K562 (cell line): ENCODE data around the gene INO80C. TPM values are rescaled to one million over a fixed set of nuclear protein-coding genes. Genes with fewer than 3 reads are reported as not detected.

Experiments used
- ATAC-seq: fragments of 200-7000 bp; cut with Tn5 transposase; 3 replicates; pipeline ENCODE4 v1.9.1; 2020; ENCODE audit warnings: moderate library complexity
- BruUV-seq: library from RNA; stranded (reverse); fragments of 400-500 nt; replicated peaks from 2 replicates; lab custom pipeline; 2021; lab: Mats Ljungman, UMichigan
- CTCF ChIA-PET: fragments of 300-600 bp; formaldehyde crosslinking; extraction: SDS; loops from one replicate; lab custom pipeline; 2021; ENCODE audit warnings: low intra/inter-chr PET ratio; lab: Yijun Ruan, JAX
- POLR2A ChIA-PET: fragments of 300-600, 350-650 bp; sonication (Branson Sonifier 250); formaldehyde crosslinking; extraction: SDS; loops from one replicate; lab custom pipeline; 2021; ENCODE audit warnings: antibody characterized with exemption, inconsistent platforms; lab: Yijun Ruan, JAX
- DNase-seq, 4 experiments: peaks; one replicate each; pipeline versions ENCODE4 v3.0.0 to v3.0.0-alpha.2; 2011 to 2018; ENCODE audit warnings: low spot score in 3 of 4, mixed read lengths in 3 of 4; ENCODE audit errors: extremely low read depth in 1 of 4
- FAIRE-seq: peaks from 2 replicates; lab custom pipeline; 2011; peaks lifted over from hg19 to GRCh38; lab: Jason Lieb, UNC
- H2AFZ ChIP-seq: 2 replicates; pipeline ENCODE4 v1.6.0; 2011; ENCODE audit warnings: low read depth, low read length, control low read depth, inconsistent platforms
- H3K27ac ChIP-seq: fragments of 200-600 bp; 3 replicates; pipeline ENCODE4 v1.8.0; 2011; ENCODE audit warnings: low read depth, mild to moderate bottlenecking, control low read depth, inconsistent platforms, low read length, moderate library complexity, mixed read lengths; ENCODE audit errors: extremely low read depth
- H3K27me3 ChIP-seq, 2 experiments: fragments of 300-600 bp in 1 of 2; 2 replicates in 1 of 2; 3 replicates in 1 of 2; pipeline versions ENCODE4 v1.6.0 to v1.8.0; 2011; ENCODE audit warnings: inconsistent platforms in 2 of 2, low read length in 2 of 2, mild to moderate bottlenecking in 1 of 2, mixed read lengths in 1 of 2, moderate library complexity in 1 of 2; ENCODE audit not compliant: control insufficient read depth in 2 of 2, insufficient read depth in 2 of 2
- H3K36me3 ChIP-seq: fragments of 300-600 bp; 3 replicates; pipeline ENCODE4 v1.8.0; 2011; ENCODE audit warnings: mild to moderate bottlenecking, low read length, inconsistent platforms; ENCODE audit not compliant: control insufficient read depth, insufficient read depth
- H3K4me1 ChIP-seq, 2 experiments: fragments of 200-600 bp in 1 of 2; replicated peaks in 1 of 2; 2 replicates in 1 of 2; 3 replicates in 1 of 2; pipeline versions ENCODE4 v1.5.1 to v1.8.0; 2011; ENCODE audit warnings: inconsistent platforms in 2 of 2, low read length in 2 of 2, mild to moderate bottlenecking in 1 of 2, mixed read lengths in 1 of 2, moderate library complexity in 1 of 2; ENCODE audit not compliant: control insufficient read depth in 2 of 2, insufficient read depth in 2 of 2
- H3K4me2 ChIP-seq: 2 replicates; pipeline ENCODE4 v1.6.1; 2011; ENCODE audit warnings: low read length, control low read depth, inconsistent platforms, mixed read lengths; ENCODE audit not compliant: insufficient read depth
- H3K4me3 ChIP-seq: fragments of 200-600 bp; sonication (generic), shearing (Covaris generic); 2 replicates; pipeline ENCODE4 v1.5.1; 2016; ENCODE audit warnings: control low read depth, inconsistent platforms
- H3K79me2 ChIP-seq: fragments of 200-600 bp; 3 replicates; pipeline ENCODE4 v1.8.0; 2011; ENCODE audit warnings: low read length, inconsistent platforms; ENCODE audit not compliant: control insufficient read depth, insufficient read depth
- H3K9ac ChIP-seq, 2 experiments: 2 replicates each; pipeline versions ENCODE4 v1.6.0 to v1.6.1; 2011; ENCODE audit warnings: low read depth in 2 of 2, low read length in 2 of 2, control low read depth in 1 of 2, inconsistent platforms in 1 of 2, mild to moderate bottlenecking in 1 of 2, mixed read lengths in 1 of 2; ENCODE audit not compliant: insufficient read depth in 1 of 2
- H3K9me1 ChIP-seq: one replicate; pipeline ENCODE4 v1.6.0; 2011; ENCODE audit warnings: inconsistent platforms, mild to moderate bottlenecking, low read length, moderate library complexity; ENCODE audit not compliant: control insufficient read depth, insufficient read depth
- H3K9me3 ChIP-seq: replicated peaks from 2 replicates; pipeline ENCODE4 v1.5.1; 2011; ENCODE audit warnings: low read depth, low read length, inconsistent platforms; ENCODE audit not compliant: control insufficient read depth, insufficient read depth
- H4K20me1 ChIP-seq: replicated peaks from 2 replicates; pipeline ENCODE4 v1.6.1; 2011; ENCODE audit warnings: low read length, inconsistent platforms, mixed read lengths; ENCODE audit not compliant: control insufficient read depth, insufficient read depth
- ATF7 ChIP-seq: fragments of 450-650 bp; IDR thresholded peaks from 2 replicates; pipeline ENCODE4 v1.7.1; 2014; ENCODE audit warnings: mild to moderate bottlenecking, moderate library complexity
- CEBPG ChIP-seq, 3 experiments: fragments of 200-800 bp in 1 of 3; sonication (Bioruptor generic) in 1 of 3; sonication (generic) in 1 of 3; formaldehyde crosslinking in 1 of 3; IDR thresholded peaks in 2 of 3; conservative IDR thresholded peaks in 1 of 3; 2 replicates each; pipeline versions ENCODE4 v1.6.1 to v1.8.0; 2016 to 2022; ENCODE audit warnings: missing compliant biosample characterization in 2 of 3, missing genetic modification characterization in 2 of 3, mild to moderate bottlenecking in 1 of 3, missing genetic modification reagents in 1 of 3
- MCM5 ChIP-seq: fragments of 450-650 bp; IDR thresholded peaks from 2 replicates; pipeline ENCODE4 v1.6.1; 2016; ENCODE audit warnings: low read depth
- NRF1 ChIP-seq, 2 experiments: fragments of 450-650 bp; IDR thresholded peaks in 1 of 2; conservative IDR thresholded peaks in 1 of 2; 2 replicates each; pipeline ENCODE4 v1.6.1; 2014; ENCODE audit warnings: mild to moderate bottlenecking in 2 of 2
- WGBS: fragments of 100-300 bp; shearing (Covaris generic); methylation state at CpG from one replicate; pipeline ENCODE4 v1.1.6; 2016; ENCODE audit warnings: low coverage, mixed read lengths; ENCODE audit not compliant: insufficient coverage; ENCODE audit errors: missing lambda C conversion rate; 5-methylcytosine and 5-hydroxymethylcytosine counted together
- in situ Hi-C: fragments of 300-500 bp; cut with MboI; formaldehyde crosslinking; loops from 4 replicates; pipeline ENCODE4 v1.15.0; 2018; ENCODE audit warnings: inconsistent platforms, mixed read lengths
- intact Hi-C: fragments of 100-400 bp; cut with micrococcal nuclease; formaldehyde crosslinking; loops from 2 replicates; pipeline ENCODE4 v1.14.2; 2022
- polyA plus RNA-seq, 8 experiments: library from polyadenylated mRNA; depleted of rRNA in 4 of 8; stranded (reverse) in 5 of 8; unstranded in 3 of 8; fragments of >200 nt; fragmentation: Nextera tagmentation in 2 of 8; fragmentation: Illumina TruSeq in 1 of 8; extraction: Ambion mirVana in 2 of 8; extraction: Trizol in 1 of 8; gene quantifications; 2 replicates each; pipeline versions ENCODE4 v1.2.1 to v1.2.3, GENCODE V29; 2011 to 2014; ENCODE audit warnings: inconsistent platforms in 1 of 8, missing spikeins in 1 of 8
- total RNA-seq, 7 experiments: library from RNA; depleted of rRNA in 6 of 7; stranded (reverse); fragments of >200 nt in 6 of 7; fragmentation: Illumina TruSeq in 2 of 7; extraction: Trizol in 2 of 7; gene quantifications; 2 replicates each; pipeline versions ENCODE4 v1.2.1 to v1.2.3, GENCODE V29; 2011 to 2021; ENCODE audit warnings: low replicate concordance in 1 of 7
- TF ChIP-seq, protein P1 (sequence below): fragments of 450-650 bp; IDR thresholded peaks from 2 replicates; pipeline ENCODE4 v1.6.1; 2018; ENCODE audit warnings: mild to moderate bottlenecking, low read depth; ENCODE audit not compliant: partially characterized antibody
- TF ChIP-seq, protein P2 (sequence below), 2 experiments: fragments of 450-650 bp in 1 of 2; IDR thresholded peaks; 2 replicates each; pipeline ENCODE4 v1.6.1; 2011 to 2017; ENCODE audit warnings: low read depth in 2 of 2, antibody characterized with exemption in 1 of 2, borderline replicate concordance in 1 of 2, low read length in 1 of 2, mild to moderate bottlenecking in 1 of 2, mixed read lengths in 1 of 2; ENCODE audit not compliant: control insufficient read depth in 1 of 2

The INO80C gene
- total and polyA plus RNA-seq, 9 of the 15 experiments (the other 6 are each of a cell fraction or from before 2014, with no cell fraction given), result 14.3 to 53.3 (median 46.6) TPM

DNA sequence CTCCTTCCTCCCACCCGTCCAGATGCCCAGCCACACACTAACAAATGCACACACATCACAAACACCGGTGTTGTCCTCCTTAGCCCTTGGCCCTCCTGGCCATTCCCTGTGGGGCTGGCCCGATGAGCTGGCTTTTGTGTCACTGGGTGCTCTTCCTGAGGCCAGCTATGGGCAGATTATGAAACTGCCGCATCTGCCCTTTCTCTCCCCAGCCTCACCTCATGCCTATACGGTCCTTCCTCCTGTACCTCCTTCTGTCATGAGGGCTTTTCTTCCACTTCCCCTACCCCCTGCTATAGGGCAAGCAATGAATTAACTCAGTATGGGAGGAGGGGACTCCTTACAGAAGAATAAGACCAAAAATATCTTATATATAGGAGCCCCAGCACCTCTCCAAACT lies 10.3 kb upstream of the INO80C start:
- no peak for DNase-seq
- BruUV-seq, result no TSS peak
- Histone ChIP-seq H3K4me1 (peaks cover 3 to 30% of the 10 kb centered on the region in 2 experiments), H3K9ac (0 out of 4 replicates have a peak overlapping the region, but pooled peaks of 1 of the 2 experiments have one; percentile 31), H3K9me3 (no peaks in the 10 kb centered on the region), H3K36me3 (no peaks in the 10 kb centered on the region), H3K9me1 (no peaks in the 10 kb centered on the region), H3K4me3 (no peak overlapping the region), H3K4me2 (no peak overlapping the region), H2AFZ (peak overlapping the region; percentile 57), H3K27me3 (no peaks in the 10 kb centered on the region; a peak in 1 of 5 replicates), H4K20me1 (no peaks in the 10 kb centered on the region), H3K27ac (no peak overlapping the region), H3K79me2 (no peaks in the 10 kb centered on the region)
- intact Hi-C loops (no loop called here), in situ Hi-C loops (no loop called here)
- no peak for FAIRE-seq
- ATAC-seq, result peak; percentile 37
- peak; percentile 31; the same call in 1 of the 2 replicates for TF ChIP-seq CEBPG (CRISPR knock-in tag; IDR thresholded peaks at IDR 0.05)
- no peak for TF ChIP-seq CEBPG (tag; conservative IDR thresholded peaks at IDR 0.05 in 1 of 2, IDR thresholded peaks at IDR 0.05 in 1 of 2)
- 0 out of 4 replicates have a peak, but pooled peaks of 1 of the 2 experiments have one; percentile 12 for TF ChIP-seq NRF1 (conservative IDR thresholded peaks at IDR 0.05 in 1 of 2, IDR thresholded peaks at IDR 0.05 in 1 of 2)
- no peak for TF ChIP-seq ATF7
- no peak for TF ChIP-seq MCM5
- TF ChIP-seq, protein P1, sequence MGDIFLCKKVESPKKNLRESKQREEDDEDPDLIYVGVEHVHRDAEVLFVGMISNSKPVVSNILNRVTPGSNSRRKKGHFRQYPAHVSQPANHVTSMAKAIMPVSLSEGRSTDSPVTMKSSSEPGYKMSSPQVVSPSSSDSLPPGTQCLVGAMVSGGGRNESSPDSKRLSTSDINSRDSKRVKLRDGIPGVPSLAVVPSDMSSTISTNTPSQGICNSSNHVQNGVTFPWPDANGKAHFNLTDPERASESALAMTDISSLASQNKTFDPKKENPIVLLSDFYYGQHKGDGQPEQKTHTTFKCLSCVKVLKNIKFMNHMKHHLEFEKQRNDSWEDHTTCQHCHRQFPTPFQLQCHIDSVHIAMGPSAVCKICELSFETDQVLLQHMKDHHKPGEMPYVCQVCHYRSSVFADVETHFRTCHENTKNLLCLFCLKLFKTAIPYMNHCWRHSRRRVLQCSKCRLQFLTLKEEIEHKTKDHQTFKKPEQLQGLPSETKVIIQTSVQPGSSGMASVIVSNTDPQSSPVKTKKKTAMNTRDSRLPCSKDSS, result no peak
- TF ChIP-seq, protein P2, sequence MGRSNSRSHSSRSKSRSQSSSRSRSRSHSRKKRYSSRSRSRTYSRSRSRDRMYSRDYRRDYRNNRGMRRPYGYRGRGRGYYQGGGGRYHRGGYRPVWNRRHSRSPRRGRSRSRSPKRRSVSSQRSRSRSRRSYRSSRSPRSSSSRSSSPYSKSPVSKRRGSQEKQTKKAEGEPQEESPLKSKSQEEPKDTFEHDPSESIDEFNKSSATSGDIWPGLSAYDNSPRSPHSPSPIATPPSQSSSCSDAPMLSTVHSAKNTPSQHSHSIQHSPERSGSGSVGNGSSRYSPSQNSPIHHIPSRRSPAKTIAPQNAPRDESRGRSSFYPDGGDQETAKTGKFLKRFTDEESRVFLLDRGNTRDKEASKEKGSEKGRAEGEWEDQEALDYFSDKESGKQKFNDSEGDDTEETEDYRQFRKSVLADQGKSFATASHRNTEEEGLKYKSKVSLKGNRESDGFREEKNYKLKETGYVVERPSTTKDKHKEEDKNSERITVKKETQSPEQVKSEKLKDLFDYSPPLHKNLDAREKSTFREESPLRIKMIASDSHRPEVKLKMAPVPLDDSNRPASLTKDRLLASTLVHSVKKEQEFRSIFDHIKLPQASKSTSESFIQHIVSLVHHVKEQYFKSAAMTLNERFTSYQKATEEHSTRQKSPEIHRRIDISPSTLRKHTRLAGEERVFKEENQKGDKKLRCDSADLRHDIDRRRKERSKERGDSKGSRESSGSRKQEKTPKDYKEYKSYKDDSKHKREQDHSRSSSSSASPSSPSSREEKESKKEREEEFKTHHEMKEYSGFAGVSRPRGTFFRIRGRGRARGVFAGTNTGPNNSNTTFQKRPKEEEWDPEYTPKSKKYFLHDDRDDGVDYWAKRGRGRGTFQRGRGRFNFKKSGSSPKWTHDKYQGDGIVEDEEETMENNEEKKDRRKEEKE (IDR thresholded peaks at IDR 0.05; ENCODE audit: borderline replicate concordance in 1 of 2, control insufficient read depth in 1 of 2, low read depth in 2 of 2, low read length in 1 of 2), result no peak
- ChIA-PET CTCF (no interaction called here), POLR2A (interaction anchor here (1.2 to 3.2 kb wide), 2 partner anchors 8 to 11 kb away, joined by 3 to 16 read pairs; partner anchors contain the start of gene INO80C)
- WGBS, result 17% methylated on average over 4 of the region's 5 CpGs
